ENCODE results near the gene ASL.
A peak's percentile ranks its signal among the peaks of the same experiment; 100 is the strongest.
"Not testable (repeated sequence)": the region's sequence is repeated elsewhere in the genome, so short reads cannot be mapped to it uniquely, and the experiment has no call there.

Gene ASL

GRCh38 chr7:66114743-66115649 lies 39.4 kb downstream of the ASL start, which contains the start of gene CRCP:
Gene CRCP (plus strand): TSS chr7:66114847. CDS start chr7:66114963, 116 bp downstream.
- H3K36me3 ChIP-seq: peaks cover 0 to 12% (median 0%) of the 10 kb centered on the region in 3 donors
- peak; percentile 84 to 88 for DNase-seq
- H3K27ac ChIP-seq: peak within 1 kb of the TSS; percentile 98
- H3K27me3 ChIP-seq: no peaks in the 10 kb centered on the region
- intact Hi-C loops (cut with DNase I; ENCODE audit: low total_unique reads): loop anchor here (5.0 kb wide), 1 partner anchor 38 kb away; the partner anchor contains the start of gene ASL
- peak; percentile 11 to 20 for TF ChIP-seq CTCF (IDR thresholded peaks at IDR 0.05)
- peak within 1 kb of the TSS; percentile 86 to 98 for H3K4me3 ChIP-seq
- H3K4me1 ChIP-seq: peaks cover 0 to 43% (median 21%) of the 10 kb centered on the region in 4 donors
- no peaks in the 10 kb centered on the region for H3K9me3 ChIP-seq

DNA sequence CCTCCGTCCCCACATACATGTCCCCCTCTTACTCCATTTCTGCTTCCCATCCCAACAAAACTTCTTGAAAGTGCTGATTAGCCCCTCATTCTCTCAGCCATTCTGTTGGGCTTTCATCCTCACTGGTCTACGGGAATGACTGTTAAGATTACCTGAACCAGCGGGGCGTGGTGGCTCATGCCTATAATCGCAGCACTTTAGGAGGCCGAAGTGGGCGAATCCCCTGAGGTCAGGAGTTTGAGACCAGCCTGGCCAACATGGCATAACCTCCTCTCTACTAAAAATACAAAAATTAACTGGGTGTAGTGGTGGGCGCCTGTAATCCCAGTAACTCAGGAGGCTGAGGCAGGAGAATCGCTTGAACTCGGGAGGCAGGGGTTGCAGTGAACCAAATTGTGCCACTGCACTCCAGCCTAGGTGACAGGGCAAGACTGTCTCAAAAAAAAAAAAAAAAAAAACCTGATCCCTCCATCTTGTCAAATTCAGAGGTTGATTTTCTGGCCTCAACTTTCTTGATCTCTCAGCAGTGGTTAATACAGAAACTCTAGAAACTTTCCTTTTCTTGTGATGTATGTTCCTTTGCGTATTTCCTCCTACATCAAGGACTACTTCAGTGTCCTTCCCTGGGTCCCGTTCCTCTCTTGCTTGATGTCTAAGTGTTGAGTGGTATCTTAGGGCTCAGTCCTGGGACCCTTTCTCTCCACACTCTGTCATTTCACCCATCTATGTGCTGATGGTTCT lies 41.2 kb downstream of the ASL start:
- not testable (repeated sequence) for H3K9me3 ChIP-seq, DNase-seq, H3K4me3 ChIP-seq, H3K27me3 ChIP-seq, H3K27ac ChIP-seq, H3K36me3 ChIP-seq
- intact Hi-C loops (cut with DNase I; ENCODE audit: low total_unique reads): loop anchor here (5.0 kb wide), 1 partner anchor 40 kb away; the partner anchor contains the start of gene ASL
- peaks cover 0 to 43% (median 23%) of the 10 kb centered on the region in 4 donors for H3K4me1 ChIP-seq

- Histone ChIP-seq H3K27ac (no peak overlapping the region), H3K36me3 (peaks cover 0 to 6% (median 5%) of the 10 kb centered on the region in 3 donors), H3K9me3 (no peaks in the 10 kb centered on the region), H3K4me1 (peaks cover 0 to 43% (median 23%) of the 10 kb centered on the region in 4 donors), H3K4me3 (no peak overlapping the region), H3K27me3 (no peaks in the 10 kb centered on the region)
- TF ChIP-seq CTCF (IDR thresholded peaks at IDR 0.05): no peak
- DNase-seq: no peak
- intact Hi-C loops (cut with DNase I; ENCODE audit: low total_unique reads): loop anchor here (5.0 kb wide), 1 partner anchor 41 kb away; the partner anchor contains the start of gene ASL
These were observed 43.0 kb downstream of the ASL start for GRCh38 chr7:66118603-66119002.

DNA sequence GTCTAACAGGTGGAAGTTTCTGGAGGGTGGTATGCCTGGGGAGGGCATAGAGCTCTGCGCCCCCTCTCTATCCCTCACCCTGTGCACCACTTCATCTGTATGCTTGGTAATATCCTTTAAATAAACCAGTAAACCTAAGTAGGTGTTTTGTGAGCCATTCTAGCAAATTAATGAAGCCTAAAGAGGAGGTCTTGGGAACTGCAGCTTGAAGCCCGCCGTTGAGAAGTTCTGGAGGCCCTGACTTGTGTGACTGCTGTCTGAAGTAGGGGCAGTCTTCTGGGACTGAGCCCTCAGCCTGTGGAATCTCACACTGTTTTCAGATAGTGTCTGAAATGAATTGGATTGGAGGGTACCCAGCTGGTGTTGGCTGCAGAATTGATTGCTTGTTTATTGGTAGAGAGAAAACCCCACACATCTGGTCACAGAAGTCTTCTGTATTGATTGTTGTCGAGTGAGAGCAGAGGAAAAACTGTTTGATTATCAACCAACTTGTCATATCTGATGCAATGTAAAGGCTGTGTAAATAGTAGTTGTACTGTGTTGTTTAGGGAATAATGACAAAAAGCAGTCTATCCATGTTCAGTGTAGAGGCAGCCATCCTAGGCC lies 43.7 kb downstream of the ASL start:
- H3K27ac ChIP-seq: no peak overlapping the region
- no peaks in the 10 kb centered on the region for H3K9me3 ChIP-seq
- intact Hi-C loops (cut with DNase I; ENCODE audit: low total_unique reads): loop anchor here (5.0 kb wide), 1 partner anchor 42 kb away; the partner anchor contains the start of gene ASL
- H3K4me1 ChIP-seq: peaks cover 0 to 40% (median 21%) of the 10 kb centered on the region in 4 donors
- no peak for TF ChIP-seq CTCF (IDR thresholded peaks at IDR 0.05)
- H3K27me3 ChIP-seq: no peaks in the 10 kb centered on the region
- H3K4me3 ChIP-seq: no peak overlapping the region
- peaks cover 0 to 6% (median 5%) of the 10 kb centered on the region in 3 donors for H3K36me3 ChIP-seq
- DNase-seq: no peak

- intact Hi-C loops (cut with DNase I; ENCODE audit: low total_unique reads): no loop called here
- no peak for TF ChIP-seq CTCF (IDR thresholded peaks at IDR 0.05)
These were observed 47.5 kb downstream of the ASL start for GRCh38 chr7:66123175-66123528.

GRCh38 chr7:66124569-66124861 lies 48.9 kb downstream of the ASL start:
- H3K27me3 ChIP-seq; DNase-seq; H3K27ac ChIP-seq; H3K4me3 ChIP-seq; H3K9me3 ChIP-seq; H3K36me3 ChIP-seq; intact Hi-C loops (cut with DNase I; ENCODE audit: low total_unique reads): not testable (repeated sequence)
- H3K4me1 ChIP-seq: peaks cover 0 to 21% (median 11%) of the 10 kb centered on the region in 4 donors

More at GRCh38 chr7:66123175-66123528, 47.5 kb downstream of the ASL start:
- peaks cover 0 to 29% (median 15%) of the 10 kb centered on the region in 4 donors for H3K4me1 ChIP-seq
- H3K9me3 ChIP-seq: no peaks in the 10 kb centered on the region
- no peak overlapping the region for H3K27ac ChIP-seq
- DNase-seq: no peak
- H3K27me3 ChIP-seq: no peaks in the 10 kb centered on the region
- H3K36me3 ChIP-seq: peaks cover 0 to 6% (median 5%) of the 10 kb centered on the region in 3 donors
- no peak overlapping the region for H3K4me3 ChIP-seq
